Endodermal cell (in vitro differentiated cells): ENCODE data around the gene MBOAT1. TPM values are rescaled to one million over a fixed set of nuclear protein-coding genes. Genes with fewer than 3 reads are reported as not detected.
A peak's percentile ranks its signal among the peaks of the same experiment; 100 is the strongest.

Source experiments
- DNase-seq: peaks from one replicate; pipeline ENCODE4 v3.0.0-alpha.2; 2017
- H3K27ac ChIP-seq: 2 replicates; pipeline ENCODE4 v1.5.1; 2013; ENCODE audit warnings: mild to moderate bottlenecking, low read depth, low read length, moderate library complexity
- H3K27me3 ChIP-seq: 2 replicates; pipeline ENCODE4 v1.6.1; 2013; ENCODE audit warnings: mild to moderate bottlenecking, low read length, moderate library complexity; ENCODE audit not compliant: insufficient read depth, control insufficient read depth, poor library complexity, severe bottlenecking
- H3K36me3 ChIP-seq: 2 replicates; pipeline ENCODE4 v1.7.0; 2013; ENCODE audit warnings: mild to moderate bottlenecking, low read length, moderate library complexity; ENCODE audit not compliant: control insufficient read depth, insufficient read depth
- H3K4me1 ChIP-seq: one replicate; pipeline ENCODE4 v1.7.0; 2013; ENCODE audit warnings: low read length; ENCODE audit not compliant: control insufficient read depth, insufficient read depth
- H3K4me3 ChIP-seq: 2 replicates; pipeline ENCODE4 v1.5.1; 2013; ENCODE audit warnings: mild to moderate bottlenecking, low read length, moderate library complexity
- H3K9ac ChIP-seq: 2 replicates; pipeline ENCODE4 v1.6.1; 2013; ENCODE audit warnings: mild to moderate bottlenecking, low read length, moderate library complexity; ENCODE audit not compliant: poor library complexity, severe bottlenecking; ENCODE audit errors: extremely low read depth
- H3K9me3 ChIP-seq: 2 replicates; pipeline ENCODE4 v1.6.1; 2013; ENCODE audit warnings: mild to moderate bottlenecking, low read length, moderate library complexity; ENCODE audit not compliant: control insufficient read depth
- H3K27ac Mint-ChIP-seq: 2 replicates; pipeline ENCODE4 v1.8.0; 2020; ENCODE audit warnings: mixed read lengths
- H3K27me3 Mint-ChIP-seq: 2 replicates; pipeline ENCODE4 v1.8.0; 2021; ENCODE audit warnings: mild to moderate bottlenecking, mixed read lengths; ENCODE audit not compliant: insufficient read depth
- H3K36me3 Mint-ChIP-seq: 2 replicates; pipeline ENCODE4 v1.8.0; 2020; ENCODE audit warnings: low read depth, mixed read lengths
- H3K4me1 Mint-ChIP-seq: 2 replicates; pipeline ENCODE4 v1.8.0; 2020; ENCODE audit warnings: mixed read lengths
- H3K4me3 Mint-ChIP-seq: 2 replicates; pipeline ENCODE4 v1.8.0; 2020; ENCODE audit warnings: mild to moderate bottlenecking, moderate library complexity, mixed read lengths
- H3K9me3 Mint-ChIP-seq: 2 replicates; pipeline ENCODE4 v1.8.0; 2020; ENCODE audit warnings: mild to moderate bottlenecking, mixed read lengths
- WGBS, 2 experiments: methylation state at CpG; one replicate each; pipeline versions ENCODE4 v1.1.5 to v1.1.7; 2013; ENCODE audit warnings: missing lambda C conversion rate in 2 of 2, mixed read lengths in 1 of 2; ENCODE audit not compliant: insufficient coverage in 1 of 2, insufficient read length in 1 of 2; 5-methylcytosine and 5-hydroxymethylcytosine counted together
- total RNA-seq, 2 donors: library from RNA; stranded (reverse); fragmentation: NEBNext Ultra II Directional in 1 of 2; extraction: Animal tissue kit (Norgen Biotek cat#: 25700) in 1 of 2; gene quantifications; 2 replicates in 1 of 2; 3 replicates in 1 of 2; pipeline ENCODE4 v1.2.1, GENCODE V29; 2021
- TF ChIP-seq, protein P1 (sequence below): fragments of 200-600 bp; sonication (generic); conservative IDR thresholded peaks from 2 replicates; pipeline ENCODE4 v1.5.0; 2021; ENCODE audit warnings: antibody characterized with exemption, mild to moderate bottlenecking

MBOAT1 gene
- total RNA-seq, 2 donors from 2014 or later: 7.7 to 9.4 TPM

DNA sequence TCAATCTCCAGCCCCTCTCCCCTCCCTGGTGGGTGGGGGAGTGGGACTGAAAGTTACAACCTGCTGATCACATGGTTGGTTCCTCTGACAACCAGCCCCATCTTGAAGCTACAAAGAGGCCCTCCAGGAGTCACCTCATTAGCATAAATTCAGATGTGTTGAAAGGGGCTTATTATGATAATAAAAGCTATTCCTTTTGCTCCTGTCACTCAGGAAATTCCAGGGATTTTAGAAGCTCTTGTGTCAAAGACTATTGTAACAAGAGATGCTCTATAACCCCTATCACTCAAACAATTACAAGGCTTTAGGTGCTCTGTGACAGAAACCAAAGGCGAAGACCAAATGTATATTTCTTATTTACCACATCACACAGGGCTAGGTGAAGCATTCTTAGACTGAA, 30.1 kb upstream of the MBOAT1 start:
- WGBS, 2 experiments: 97 to 100% methylated on average over 1 of the region's 1 CpG
- H3K9me3 ChIP-seq: peaks cover 11% of the 10 kb centered on the region
- no peak for DNase-seq
- no peak overlapping the region for H3K4me3 ChIP-seq
- no peak overlapping the region for H3K9ac ChIP-seq
- H3K36me3 ChIP-seq: no peaks in the 10 kb centered on the region
- no peaks in the 10 kb centered on the region for H3K4me1 ChIP-seq
- peaks cover 11% of the 10 kb centered on the region for H3K9me3 Mint-ChIP-seq
- H3K36me3 Mint-ChIP-seq: no peaks in the 10 kb centered on the region
- H3K4me1 Mint-ChIP-seq: peaks cover 27% of the 10 kb centered on the region
- H3K27ac Mint-ChIP-seq: no peak overlapping the region
- TF ChIP-seq, protein P1, sequence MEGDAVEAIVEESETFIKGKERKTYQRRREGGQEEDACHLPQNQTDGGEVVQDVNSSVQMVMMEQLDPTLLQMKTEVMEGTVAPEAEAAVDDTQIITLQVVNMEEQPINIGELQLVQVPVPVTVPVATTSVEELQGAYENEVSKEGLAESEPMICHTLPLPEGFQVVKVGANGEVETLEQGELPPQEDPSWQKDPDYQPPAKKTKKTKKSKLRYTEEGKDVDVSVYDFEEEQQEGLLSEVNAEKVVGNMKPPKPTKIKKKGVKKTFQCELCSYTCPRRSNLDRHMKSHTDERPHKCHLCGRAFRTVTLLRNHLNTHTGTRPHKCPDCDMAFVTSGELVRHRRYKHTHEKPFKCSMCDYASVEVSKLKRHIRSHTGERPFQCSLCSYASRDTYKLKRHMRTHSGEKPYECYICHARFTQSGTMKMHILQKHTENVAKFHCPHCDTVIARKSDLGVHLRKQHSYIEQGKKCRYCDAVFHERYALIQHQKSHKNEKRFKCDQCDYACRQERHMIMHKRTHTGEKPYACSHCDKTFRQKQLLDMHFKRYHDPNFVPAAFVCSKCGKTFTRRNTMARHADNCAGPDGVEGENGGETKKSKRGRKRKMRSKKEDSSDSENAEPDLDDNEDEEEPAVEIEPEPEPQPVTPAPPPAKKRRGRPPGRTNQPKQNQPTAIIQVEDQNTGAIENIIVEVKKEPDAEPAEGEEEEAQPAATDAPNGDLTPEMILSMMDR: no peak
- peak overlapping the region; percentile 62 for H3K27ac ChIP-seq
- H3K27me3 Mint-ChIP-seq: peaks cover 4% of the 10 kb centered on the region
- no peaks in the 10 kb centered on the region for H3K27me3 ChIP-seq
- no peak overlapping the region for H3K4me3 Mint-ChIP-seq

DNA sequence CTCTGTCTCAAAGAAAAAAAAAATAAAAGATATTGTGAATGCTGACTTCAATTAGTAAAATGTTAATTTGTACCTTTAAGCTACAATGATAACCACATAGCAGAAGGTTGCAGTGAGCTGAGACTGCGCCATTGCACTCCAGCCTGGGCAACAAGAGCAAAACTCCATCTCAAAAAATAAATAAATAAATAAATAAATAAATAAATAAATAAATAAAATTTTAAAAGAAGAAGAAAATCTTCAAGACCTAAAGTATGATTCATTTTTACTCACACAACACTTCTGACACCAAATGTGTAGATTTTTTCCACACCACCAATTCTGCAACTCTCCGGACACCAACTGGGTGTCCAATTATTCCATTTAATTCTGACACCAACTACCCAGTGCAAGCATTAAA, 28.8 kb upstream of the MBOAT1 start:
- 98 to 100% methylated on average over 1 of the region's 2 CpGs for WGBS, 2 experiments

DNA sequence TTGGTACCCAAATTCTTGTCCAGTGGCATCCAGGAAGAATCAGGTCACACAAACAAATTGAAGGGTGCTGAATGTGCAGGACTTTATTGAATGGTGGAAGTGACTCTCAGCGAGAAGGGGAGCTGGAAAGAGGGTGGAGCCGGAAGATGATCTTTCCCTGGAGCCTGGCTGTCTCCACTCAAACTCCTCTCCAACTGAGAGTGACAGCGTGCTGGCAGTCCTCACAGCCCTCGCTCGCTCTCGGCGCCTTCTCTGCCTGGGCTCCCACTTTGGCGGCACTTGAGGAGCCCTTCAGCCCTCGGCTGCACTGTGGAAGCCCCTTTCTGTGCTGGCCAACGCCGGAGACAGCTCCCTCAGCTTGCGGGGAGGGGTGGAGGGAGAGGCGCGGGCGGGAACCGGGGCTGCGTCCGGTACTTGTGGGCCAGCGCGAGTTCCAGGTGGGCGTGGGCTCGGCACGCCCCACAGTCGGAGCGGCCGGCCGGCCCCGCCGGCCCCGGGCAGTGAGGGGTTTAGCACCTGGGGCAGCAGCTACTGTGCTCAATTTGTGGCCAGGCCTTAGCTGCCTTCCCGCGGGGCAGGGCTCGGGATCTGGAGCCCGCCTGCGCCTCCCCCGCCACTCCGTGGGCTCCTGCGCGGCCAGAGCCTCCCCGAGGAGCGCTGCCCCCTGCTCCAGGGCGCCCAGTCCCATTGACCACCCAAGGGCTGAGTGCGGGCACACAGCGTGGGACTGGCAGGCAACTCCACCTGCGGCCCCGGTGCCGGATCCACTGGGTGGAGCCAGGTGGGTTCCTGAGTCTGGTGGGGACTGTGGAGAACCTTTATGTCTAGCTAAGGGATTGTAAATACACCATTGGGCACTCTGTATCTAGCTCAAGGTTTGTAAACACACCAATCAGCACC, 26.7 kb upstream of the MBOAT1 start:
- Mint-ChIP-seq H3K36me3 (no peaks in the 10 kb centered on the region), H3K27me3 (peaks cover 4% of the 10 kb centered on the region), H3K27ac (no peak overlapping the region), H3K4me3 (peak overlapping the region; percentile 48), H3K4me1 (peaks cover 16% of the 10 kb centered on the region), H3K9me3 (peaks cover 9% of the 10 kb centered on the region)
- DNase-seq: peak; percentile 55
- Histone ChIP-seq H3K4me1 (no peaks in the 10 kb centered on the region), H3K27ac (no peak overlapping the region), H3K27me3 (no peaks in the 10 kb centered on the region), H3K4me3 (no peak overlapping the region), H3K9me3 (peaks cover 11% of the 10 kb centered on the region), H3K9ac (no peak overlapping the region), H3K36me3 (no peaks in the 10 kb centered on the region)
- TF ChIP-seq, protein P1: no peak
- 95% methylated on average over 28 to 47 of the region's 47 CpGs for WGBS, 2 experiments

More for the DNA sequence above, 28.8 kb upstream of the MBOAT1 start:
- peaks cover 22% of the 10 kb centered on the region for H3K4me1 Mint-ChIP-seq
- no peak for DNase-seq
- H3K9me3 Mint-ChIP-seq: peaks cover 9% of the 10 kb centered on the region
- Histone ChIP-seq H3K4me3 (no peak overlapping the region), H3K4me1 (no peaks in the 10 kb centered on the region), H3K27me3 (no peaks in the 10 kb centered on the region), H3K27ac (no peak overlapping the region), H3K9me3 (peaks cover 11% of the 10 kb centered on the region), H3K36me3 (no peaks in the 10 kb centered on the region), H3K9ac (no peak overlapping the region)
- TF ChIP-seq, protein P1: no peak
- no peak overlapping the region for H3K4me3 Mint-ChIP-seq
- H3K27ac Mint-ChIP-seq: no peak overlapping the region
- no peaks in the 10 kb centered on the region for H3K36me3 Mint-ChIP-seq
- H3K27me3 Mint-ChIP-seq: peaks cover 4% of the 10 kb centered on the region
